ENCODE results near the gene MICU1. TPM values are rescaled to one million over a fixed set of nuclear protein-coding genes. Genes with fewer than 3 reads are reported as not detected.

The MICU1 gene
- polyA plus RNA-seq, 1 experiment, result 40.4 TPM

DNA sequence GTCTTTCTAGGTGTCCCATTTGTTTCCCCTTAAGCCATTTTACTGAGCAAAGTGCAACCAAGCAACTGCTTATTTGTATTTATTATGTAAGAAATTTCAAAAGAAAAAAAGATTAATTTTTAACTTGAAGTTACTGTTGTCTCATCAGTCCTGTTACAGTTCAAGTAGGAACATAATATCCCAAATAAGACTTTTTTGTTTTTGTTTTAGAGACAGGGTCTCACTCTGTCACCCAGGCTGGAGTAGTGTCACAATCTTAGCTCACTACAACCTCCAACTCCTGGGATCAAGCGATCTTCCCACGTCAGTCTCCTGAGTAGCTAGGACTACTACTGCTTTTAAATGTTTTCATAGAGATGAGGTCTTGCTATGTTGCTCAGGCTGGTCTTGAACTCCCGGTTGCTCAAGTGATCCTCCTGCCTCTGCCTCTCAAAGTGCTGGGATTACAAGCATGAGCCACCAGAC, 101.9 kb downstream of the MICU1 start:
- no peak for DNase-seq (ENCODE audit: low read depth)
- Histone ChIP-seq H3K36me3 (ENCODE audit: control insufficient read depth, insufficient read depth, low read length) (no peaks in the 10 kb centered on the region), H3K4me3 (ENCODE audit: low read depth, low read length) (no peak overlapping the region), H3K27me3 (ENCODE audit: control insufficient read depth, insufficient read depth, low read length) (no peaks in the 10 kb centered on the region)
- TF ChIP-seq, protein P1, sequence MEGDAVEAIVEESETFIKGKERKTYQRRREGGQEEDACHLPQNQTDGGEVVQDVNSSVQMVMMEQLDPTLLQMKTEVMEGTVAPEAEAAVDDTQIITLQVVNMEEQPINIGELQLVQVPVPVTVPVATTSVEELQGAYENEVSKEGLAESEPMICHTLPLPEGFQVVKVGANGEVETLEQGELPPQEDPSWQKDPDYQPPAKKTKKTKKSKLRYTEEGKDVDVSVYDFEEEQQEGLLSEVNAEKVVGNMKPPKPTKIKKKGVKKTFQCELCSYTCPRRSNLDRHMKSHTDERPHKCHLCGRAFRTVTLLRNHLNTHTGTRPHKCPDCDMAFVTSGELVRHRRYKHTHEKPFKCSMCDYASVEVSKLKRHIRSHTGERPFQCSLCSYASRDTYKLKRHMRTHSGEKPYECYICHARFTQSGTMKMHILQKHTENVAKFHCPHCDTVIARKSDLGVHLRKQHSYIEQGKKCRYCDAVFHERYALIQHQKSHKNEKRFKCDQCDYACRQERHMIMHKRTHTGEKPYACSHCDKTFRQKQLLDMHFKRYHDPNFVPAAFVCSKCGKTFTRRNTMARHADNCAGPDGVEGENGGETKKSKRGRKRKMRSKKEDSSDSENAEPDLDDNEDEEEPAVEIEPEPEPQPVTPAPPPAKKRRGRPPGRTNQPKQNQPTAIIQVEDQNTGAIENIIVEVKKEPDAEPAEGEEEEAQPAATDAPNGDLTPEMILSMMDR (IDR thresholded peaks at IDR 0.05; ENCODE audit: insufficient read depth, low read depth, low read length), result no peak
- CTCF ChIA-PET, result no interaction called here
- POLR2A ChIA-PET, result no interaction called here

DNA sequence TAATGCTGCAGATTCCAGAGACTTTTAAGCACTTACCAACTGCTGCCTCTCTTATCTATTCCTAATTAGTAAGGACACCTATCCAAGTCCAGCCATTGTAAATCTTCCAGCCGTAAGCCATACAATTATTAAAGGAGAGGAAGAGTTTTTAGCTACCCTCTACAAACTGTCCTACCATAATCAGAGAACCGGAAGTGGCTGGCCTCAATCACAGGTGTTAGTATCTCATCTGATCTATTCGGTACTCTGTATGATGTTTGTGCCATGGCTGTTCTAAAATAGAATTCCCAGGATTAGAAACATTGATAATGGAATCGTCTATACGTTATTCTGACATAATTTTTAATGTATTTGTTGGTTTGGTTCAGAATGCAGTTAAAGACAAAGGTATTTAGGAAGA, 102.8 kb downstream of the MICU1 start:
- TF ChIP-seq, protein P1 (IDR thresholded peaks at IDR 0.05; ENCODE audit: insufficient read depth, low read depth, low read length), result no peak
- ChIA-PET CTCF (no interaction called here), POLR2A (no interaction called here)
- DNase-seq (ENCODE audit: low read depth), result no peak
- H3K36me3 ChIP-seq (ENCODE audit: control insufficient read depth, insufficient read depth, low read length), result no peaks in the 10 kb centered on the region
- no peaks in the 10 kb centered on the region for H3K27me3 ChIP-seq (ENCODE audit: control insufficient read depth, insufficient read depth, low read length)
- no peak overlapping the region for H3K4me3 ChIP-seq (ENCODE audit: low read depth, low read length)

DNA sequence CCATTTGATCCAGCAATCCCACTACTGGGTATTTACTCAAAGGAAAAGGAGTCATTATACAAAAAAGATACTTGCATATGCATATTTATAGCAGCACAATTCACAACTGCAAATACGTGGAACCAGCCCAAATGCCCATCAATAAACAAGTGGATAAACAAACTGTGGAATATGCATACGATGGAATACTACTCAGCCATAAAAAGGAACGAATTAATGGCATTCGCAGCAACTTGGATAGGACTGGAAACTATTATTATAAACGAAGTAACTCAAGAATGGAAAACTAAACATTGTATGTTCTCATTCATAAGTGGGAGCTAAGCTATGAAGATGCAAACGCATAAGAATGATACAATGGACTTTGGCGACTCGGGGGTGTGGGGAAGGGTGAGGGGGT, 108.6 kb downstream of the MICU1 start:
- CTCF ChIA-PET, result no interaction called here
- H3K4me3 ChIP-seq (ENCODE audit: low read depth, low read length), result no peak overlapping the region
- TF ChIP-seq, protein P1 (IDR thresholded peaks at IDR 0.05; ENCODE audit: insufficient read depth, low read depth, low read length), result no peak
- H3K27me3 ChIP-seq (ENCODE audit: control insufficient read depth, insufficient read depth, low read length), result no peaks in the 10 kb centered on the region
- POLR2A ChIA-PET, result no interaction called here
- DNase-seq (ENCODE audit: low read depth), result no peak
- H3K36me3 ChIP-seq (ENCODE audit: control insufficient read depth, insufficient read depth, low read length), result no peaks in the 10 kb centered on the region

DNA sequence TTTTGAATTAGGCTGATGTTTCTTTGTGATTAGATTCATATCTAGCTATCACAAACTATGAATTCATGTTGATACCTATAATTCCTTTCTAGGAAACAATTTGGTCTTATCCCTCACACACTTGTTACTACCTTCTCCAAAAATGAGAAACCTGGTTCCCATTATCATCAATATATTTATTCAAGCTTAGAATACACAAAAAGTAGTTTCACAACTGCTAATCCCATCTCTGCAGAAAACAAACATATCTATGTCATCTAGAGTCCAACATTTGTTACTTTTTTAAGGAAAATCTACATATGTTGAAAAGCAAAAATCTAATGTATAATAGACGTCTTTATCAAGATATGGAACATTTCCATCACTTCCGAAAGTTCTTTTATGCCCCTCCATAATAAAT, 110.4 kb downstream of the MICU1 start:
- Histone ChIP-seq H3K4me3 (ENCODE audit: low read depth, low read length) (no peak overlapping the region), H3K27me3 (ENCODE audit: control insufficient read depth, insufficient read depth, low read length) (no peaks in the 10 kb centered on the region), H3K36me3 (ENCODE audit: control insufficient read depth, insufficient read depth, low read length) (no peaks in the 10 kb centered on the region)
- no peak for DNase-seq (ENCODE audit: low read depth)
- POLR2A ChIA-PET, result no interaction called here
- CTCF ChIA-PET, result interaction anchor here (0.6 kb wide), 1 partner anchor 309 kb away, joined by 3 read pairs; no protein-coding TSS in a partner anchor
- TF ChIP-seq, protein P1 (IDR thresholded peaks at IDR 0.05; ENCODE audit: insufficient read depth, low read depth, low read length), result no peak

DNA sequence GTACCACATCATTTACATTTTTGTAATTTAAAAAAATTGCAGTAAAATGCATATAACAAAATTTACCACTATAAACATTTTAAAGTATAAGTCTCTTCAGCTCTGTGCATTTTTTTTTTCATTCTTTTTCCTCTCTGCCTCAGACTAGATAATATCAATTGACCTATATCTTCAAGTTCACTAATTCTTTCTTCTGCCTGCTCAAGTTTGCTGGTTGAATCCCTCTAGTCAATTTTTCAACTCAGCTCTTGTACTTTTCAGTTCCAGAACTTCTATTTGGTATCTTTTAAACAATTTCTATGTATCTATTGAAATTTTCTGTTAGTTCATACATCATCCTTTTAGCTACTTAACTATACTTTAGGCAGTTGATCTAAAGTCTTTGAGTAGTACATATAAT, 112.0 kb downstream of the MICU1 start:
- CTCF ChIA-PET, result no interaction called here
- Histone ChIP-seq H3K36me3 (ENCODE audit: control insufficient read depth, insufficient read depth, low read length) (no peaks in the 10 kb centered on the region), H3K27me3 (ENCODE audit: control insufficient read depth, insufficient read depth, low read length) (no peaks in the 10 kb centered on the region), H3K4me3 (ENCODE audit: low read depth, low read length) (no peak overlapping the region)
- no peak for DNase-seq (ENCODE audit: low read depth)
- TF ChIP-seq, protein P1 (IDR thresholded peaks at IDR 0.05; ENCODE audit: insufficient read depth, low read depth, low read length), result no peak
- POLR2A ChIA-PET, result no interaction called here
